ENCODE data around the gene FGD3.

The FGD3 gene

DNA sequence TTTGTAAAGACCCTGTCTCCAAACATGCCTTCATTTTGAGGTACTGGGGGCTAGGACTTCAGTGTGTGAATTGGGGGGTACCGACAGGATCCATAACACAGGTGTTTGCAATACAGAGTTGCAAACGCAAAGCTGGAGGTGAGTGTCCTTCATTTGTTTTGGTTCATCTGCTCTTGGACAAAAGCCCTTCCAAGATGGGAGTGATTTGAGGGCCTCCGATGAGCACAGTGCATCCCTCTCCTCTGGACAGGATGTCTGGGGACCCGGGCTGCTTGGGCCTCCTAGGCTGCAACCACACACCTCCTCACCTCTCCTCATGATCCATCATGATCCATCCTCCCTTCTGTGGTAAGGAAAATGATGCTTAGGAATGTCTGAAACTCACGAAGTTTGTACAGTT lies 23.8 kb downstream of the FGD3 start:
- no peak for DNase-seq

DNA sequence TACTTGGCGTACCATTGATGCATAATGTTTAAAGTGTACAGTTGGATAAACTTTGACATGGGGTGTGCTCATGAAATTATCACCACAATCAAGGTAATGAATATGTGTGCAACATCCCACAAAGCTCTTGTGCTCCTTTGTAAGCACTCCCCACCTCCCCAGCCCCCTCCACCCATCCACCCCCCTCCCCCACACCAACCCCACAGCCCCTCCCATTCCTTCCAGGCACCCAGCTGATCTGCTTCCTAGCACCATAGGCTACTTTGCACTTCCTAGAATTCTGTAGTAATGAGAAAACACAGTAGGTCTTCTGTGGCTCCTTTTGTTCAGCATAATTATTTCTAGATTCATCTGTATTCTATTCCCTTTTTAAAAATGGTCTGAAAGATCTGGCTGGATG lies 24.5 kb downstream of the FGD3 start:
- no peak for TF ChIP-seq EZH2 (IDR thresholded peaks at IDR 0.05; ENCODE audit: borderline replicate concordance, low read depth, low read length, severe bottlenecking)
- TF ChIP-seq, protein P1, sequence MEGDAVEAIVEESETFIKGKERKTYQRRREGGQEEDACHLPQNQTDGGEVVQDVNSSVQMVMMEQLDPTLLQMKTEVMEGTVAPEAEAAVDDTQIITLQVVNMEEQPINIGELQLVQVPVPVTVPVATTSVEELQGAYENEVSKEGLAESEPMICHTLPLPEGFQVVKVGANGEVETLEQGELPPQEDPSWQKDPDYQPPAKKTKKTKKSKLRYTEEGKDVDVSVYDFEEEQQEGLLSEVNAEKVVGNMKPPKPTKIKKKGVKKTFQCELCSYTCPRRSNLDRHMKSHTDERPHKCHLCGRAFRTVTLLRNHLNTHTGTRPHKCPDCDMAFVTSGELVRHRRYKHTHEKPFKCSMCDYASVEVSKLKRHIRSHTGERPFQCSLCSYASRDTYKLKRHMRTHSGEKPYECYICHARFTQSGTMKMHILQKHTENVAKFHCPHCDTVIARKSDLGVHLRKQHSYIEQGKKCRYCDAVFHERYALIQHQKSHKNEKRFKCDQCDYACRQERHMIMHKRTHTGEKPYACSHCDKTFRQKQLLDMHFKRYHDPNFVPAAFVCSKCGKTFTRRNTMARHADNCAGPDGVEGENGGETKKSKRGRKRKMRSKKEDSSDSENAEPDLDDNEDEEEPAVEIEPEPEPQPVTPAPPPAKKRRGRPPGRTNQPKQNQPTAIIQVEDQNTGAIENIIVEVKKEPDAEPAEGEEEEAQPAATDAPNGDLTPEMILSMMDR (IDR thresholded peaks at IDR 0.05; ENCODE audit: borderline replicate concordance, extremely low read depth, low read length, poor library complexity, severe bottlenecking): no peak
- Histone ChIP-seq H3K4me2 (ENCODE audit: insufficient read depth, low read length) (no peak overlapping the region), H3K9ac (ENCODE audit: low read depth, low read length) (no peak overlapping the region), H2AFZ (ENCODE audit: low read depth, low read length) (no peak overlapping the region), H3K27ac (ENCODE audit: low read length) (no peak overlapping the region), H3K4me3 (ENCODE audit: low read depth in 1 of 2, low read length in 2 of 2) (no peak overlapping the region), H3K79me2 (ENCODE audit: insufficient read depth, low read length) (peaks cover 98% of the 10 kb centered on the region), H3K36me3 (ENCODE audit: insufficient read depth, low read length) (peaks cover 53% of the 10 kb centered on the region), H3K9me3 (ENCODE audit: insufficient read depth, low read length, severe bottlenecking) (no peaks in the 10 kb centered on the region), H3K27me3 (ENCODE audit: insufficient read depth, low read length, poor library complexity) (no peaks in the 10 kb centered on the region), H3K4me1 (ENCODE audit: insufficient read depth, low read length) (peaks cover 28% of the 10 kb centered on the region), H4K20me1 (ENCODE audit: insufficient read depth, low read length) (peaks cover 58% of the 10 kb centered on the region)
- DNase-seq (no peak), ATAC-seq (ENCODE audit: insufficient read depth, low read depth) (no peak)

More for the DNA sequence above, 23.8 kb downstream of the FGD3 start:
- TF ChIP-seq, protein P1 (IDR thresholded peaks at IDR 0.05; ENCODE audit: borderline replicate concordance, extremely low read depth, low read length, poor library complexity, severe bottlenecking): no peak
- no peak for TF ChIP-seq EZH2 (IDR thresholded peaks at IDR 0.05; ENCODE audit: borderline replicate concordance, low read depth, low read length, severe bottlenecking)
- H3K36me3 ChIP-seq (ENCODE audit: insufficient read depth, low read length): peaks cover 52% of the 10 kb centered on the region
- ATAC-seq (ENCODE audit: insufficient read depth, low read depth): no peak
- no peak overlapping the region for H3K9ac ChIP-seq (ENCODE audit: low read depth, low read length)
- H2AFZ ChIP-seq (ENCODE audit: low read depth, low read length): no peak overlapping the region
- peak overlapping the region; percentile 20; the same call in 1 of the 2 replicates for H3K4me2 ChIP-seq (ENCODE audit: insufficient read depth, low read length)
- no peak overlapping the region for H3K4me3 ChIP-seq (ENCODE audit: low read depth in 1 of 2, low read length in 2 of 2)
- no peaks in the 10 kb centered on the region for H3K9me3 ChIP-seq (ENCODE audit: insufficient read depth, low read length, severe bottlenecking)
- H4K20me1 ChIP-seq (ENCODE audit: insufficient read depth, low read length): peaks cover 52% of the 10 kb centered on the region
- no peaks in the 10 kb centered on the region for H3K27me3 ChIP-seq (ENCODE audit: insufficient read depth, low read length, poor library complexity)
- no peak overlapping the region for H3K27ac ChIP-seq (ENCODE audit: low read length)
- H3K4me1 ChIP-seq (ENCODE audit: insufficient read depth, low read length): peaks cover 35% of the 10 kb centered on the region
- peaks cover 98% of the 10 kb centered on the region for H3K79me2 ChIP-seq (ENCODE audit: insufficient read depth, low read length)

DNA sequence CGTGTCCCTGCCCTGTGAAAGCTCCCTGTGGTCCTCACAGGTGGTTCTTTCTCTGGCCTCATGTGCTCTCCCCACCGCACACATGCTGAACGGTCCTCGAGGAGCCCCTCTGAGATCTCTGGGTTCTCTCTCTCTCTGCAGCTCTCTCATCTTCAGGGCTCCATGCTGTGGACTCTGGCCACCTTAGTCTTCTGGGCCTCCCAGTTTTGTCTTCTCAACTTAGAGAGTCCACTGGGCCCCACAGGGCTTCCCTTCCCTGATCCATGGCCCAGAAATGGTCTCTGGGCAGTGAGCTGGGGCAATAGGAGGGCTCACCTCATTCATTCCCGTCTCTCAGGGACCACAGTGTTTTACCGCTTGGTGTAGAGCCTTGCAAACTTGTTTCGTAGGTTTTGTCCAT lies 26.4 kb downstream of the FGD3 start:
- TF ChIP-seq, protein P1 (IDR thresholded peaks at IDR 0.05; ENCODE audit: borderline replicate concordance, extremely low read depth, low read length, poor library complexity, severe bottlenecking): no peak
- no peak for TF ChIP-seq EZH2 (IDR thresholded peaks at IDR 0.05; ENCODE audit: borderline replicate concordance, low read depth, low read length, severe bottlenecking)
- Histone ChIP-seq H3K9ac (ENCODE audit: low read depth, low read length) (no peak overlapping the region), H3K4me3 (ENCODE audit: low read depth in 1 of 2, low read length in 2 of 2) (no peak overlapping the region), H3K79me2 (ENCODE audit: insufficient read depth, low read length) (peaks cover 93% of the 10 kb centered on the region), H3K27me3 (ENCODE audit: insufficient read depth, low read length, poor library complexity) (no peaks in the 10 kb centered on the region), H2AFZ (ENCODE audit: low read depth, low read length) (no peak overlapping the region), H3K4me2 (ENCODE audit: insufficient read depth, low read length) (no peak overlapping the region), H3K9me3 (ENCODE audit: insufficient read depth, low read length, severe bottlenecking) (no peaks in the 10 kb centered on the region), H3K4me1 (ENCODE audit: insufficient read depth, low read length) (peaks cover 15% of the 10 kb centered on the region), H3K27ac (ENCODE audit: low read length) (0 out of 2 replicates have a peak overlapping the region, but pooled peaks have one; percentile 26), H4K20me1 (ENCODE audit: insufficient read depth, low read length) (peaks cover 54% of the 10 kb centered on the region), H3K36me3 (ENCODE audit: insufficient read depth, low read length) (peaks cover 62% of the 10 kb centered on the region)
- DNase-seq (no peak), ATAC-seq (ENCODE audit: insufficient read depth, low read depth) (no peak)
